Hepatic stellate cell (primary cell): ENCODE data around the gene PCTP.

ENCODE experiments used
- DNase-seq: peaks from one replicate; pipeline ENCODE4 v3.0.0; 2011; ENCODE audit warnings: low spot score

Gene PCTP

DNA sequence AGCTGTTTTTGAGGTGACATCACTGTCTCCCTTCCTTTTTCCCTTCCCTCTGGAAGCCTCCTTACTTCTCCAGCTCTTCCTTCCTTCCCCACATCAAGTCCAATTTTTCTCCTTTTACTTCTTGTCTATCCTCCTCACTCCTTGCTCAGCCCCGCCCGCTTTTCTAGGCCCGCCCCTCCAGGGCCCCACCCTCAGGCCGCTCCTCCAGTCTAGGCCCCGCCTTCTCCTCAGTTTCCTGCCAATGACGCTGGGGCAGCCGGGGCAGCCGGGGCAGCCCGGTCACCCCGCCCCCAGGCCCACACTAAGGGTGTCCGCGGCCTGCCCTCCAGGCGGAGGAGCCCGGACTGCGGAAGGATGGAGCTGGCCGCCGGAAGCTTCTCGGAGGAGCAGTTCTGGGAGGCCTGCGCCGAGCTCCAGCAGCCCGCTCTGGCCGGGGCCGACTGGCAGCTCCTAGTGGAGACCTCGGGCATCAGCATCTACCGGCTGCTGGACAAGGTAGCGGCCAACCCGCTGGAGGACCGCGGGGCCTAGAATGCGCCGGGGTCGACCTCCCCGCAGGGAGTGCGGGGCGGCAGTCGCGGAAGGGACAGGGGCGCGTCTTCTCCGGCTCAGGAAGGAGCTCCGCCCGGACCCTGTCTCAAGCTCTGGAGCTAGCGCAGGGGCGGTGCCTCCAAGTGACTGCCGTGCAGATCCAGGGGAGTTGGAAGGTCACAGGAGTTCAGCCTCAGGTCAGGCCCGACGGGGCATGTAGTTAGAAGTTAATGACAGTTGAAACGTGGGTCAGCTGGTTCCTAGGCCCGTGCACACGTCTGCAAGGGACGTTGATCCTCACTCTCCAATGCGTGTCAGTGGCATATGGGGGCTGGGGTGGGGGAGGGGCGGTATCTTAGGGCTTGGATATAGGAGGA lies at the start of gene PCTP:
TSS of gene PCTP (plus strand) at position 302 of the 908 bp plus-strand sequence. CDS start at position 355, 53 bp downstream.
- peak; percentile 89 for DNase-seq

DNA sequence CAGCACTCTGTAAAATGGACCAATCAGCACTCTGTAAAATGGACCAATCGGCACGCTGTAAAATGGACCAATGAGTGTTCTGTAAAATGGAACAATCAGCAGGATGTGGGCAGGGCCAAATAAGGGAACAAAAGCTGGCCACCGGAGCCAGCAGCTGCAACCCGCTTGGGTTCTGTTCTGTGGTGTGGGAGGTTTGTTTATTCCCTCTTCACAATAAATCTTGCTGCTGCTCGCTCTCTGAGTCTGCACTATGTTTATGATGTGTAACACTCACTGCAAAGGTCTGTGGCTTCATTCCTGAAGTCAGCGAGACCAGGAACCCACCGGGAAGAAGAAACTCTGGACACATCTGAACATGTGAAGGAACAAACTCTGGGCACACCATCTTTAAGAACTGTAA lies 48.7 kb upstream of the PCTP start:
- no peak for DNase-seq

DNA sequence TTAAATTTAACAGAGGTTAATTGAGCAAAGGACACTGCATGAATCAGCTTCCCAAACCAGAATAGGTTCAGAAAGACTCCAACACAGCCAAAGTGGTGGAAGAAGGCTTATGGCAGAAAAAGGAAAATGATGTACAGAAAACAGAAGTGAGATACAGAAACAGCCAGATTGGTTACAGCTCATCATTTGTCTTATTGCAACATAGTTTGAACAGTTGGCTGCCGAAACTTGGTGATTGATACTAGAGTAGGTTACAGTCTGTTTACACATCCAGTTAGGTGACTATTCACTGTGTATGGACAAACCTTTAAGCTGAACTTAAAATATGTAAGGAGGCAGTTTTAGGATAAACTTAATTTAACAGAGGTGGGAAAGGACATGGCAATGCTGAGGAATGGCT lies 46.5 kb upstream of the PCTP start:
- DNase-seq, result no peak

DNA sequence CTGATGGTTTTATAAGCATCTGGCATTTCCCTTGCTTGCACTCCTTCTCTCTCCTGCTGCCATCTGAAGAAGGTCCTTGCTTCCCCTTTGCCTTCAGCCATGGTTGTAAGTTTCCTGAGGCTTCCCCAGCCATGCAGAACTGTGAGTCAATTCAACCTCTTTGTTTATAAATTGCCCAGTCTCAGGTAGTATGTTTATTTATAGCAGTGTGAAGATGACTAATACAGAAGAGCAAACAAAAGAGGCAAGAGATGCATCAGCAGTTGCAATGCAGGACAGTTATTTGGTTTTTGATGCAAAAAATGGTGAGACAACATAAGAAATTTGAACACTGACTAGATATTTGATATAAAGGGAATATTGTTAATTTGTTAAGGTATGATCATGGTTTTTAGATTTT lies 45.0 kb upstream of the PCTP start:
- no peak for DNase-seq

DNA sequence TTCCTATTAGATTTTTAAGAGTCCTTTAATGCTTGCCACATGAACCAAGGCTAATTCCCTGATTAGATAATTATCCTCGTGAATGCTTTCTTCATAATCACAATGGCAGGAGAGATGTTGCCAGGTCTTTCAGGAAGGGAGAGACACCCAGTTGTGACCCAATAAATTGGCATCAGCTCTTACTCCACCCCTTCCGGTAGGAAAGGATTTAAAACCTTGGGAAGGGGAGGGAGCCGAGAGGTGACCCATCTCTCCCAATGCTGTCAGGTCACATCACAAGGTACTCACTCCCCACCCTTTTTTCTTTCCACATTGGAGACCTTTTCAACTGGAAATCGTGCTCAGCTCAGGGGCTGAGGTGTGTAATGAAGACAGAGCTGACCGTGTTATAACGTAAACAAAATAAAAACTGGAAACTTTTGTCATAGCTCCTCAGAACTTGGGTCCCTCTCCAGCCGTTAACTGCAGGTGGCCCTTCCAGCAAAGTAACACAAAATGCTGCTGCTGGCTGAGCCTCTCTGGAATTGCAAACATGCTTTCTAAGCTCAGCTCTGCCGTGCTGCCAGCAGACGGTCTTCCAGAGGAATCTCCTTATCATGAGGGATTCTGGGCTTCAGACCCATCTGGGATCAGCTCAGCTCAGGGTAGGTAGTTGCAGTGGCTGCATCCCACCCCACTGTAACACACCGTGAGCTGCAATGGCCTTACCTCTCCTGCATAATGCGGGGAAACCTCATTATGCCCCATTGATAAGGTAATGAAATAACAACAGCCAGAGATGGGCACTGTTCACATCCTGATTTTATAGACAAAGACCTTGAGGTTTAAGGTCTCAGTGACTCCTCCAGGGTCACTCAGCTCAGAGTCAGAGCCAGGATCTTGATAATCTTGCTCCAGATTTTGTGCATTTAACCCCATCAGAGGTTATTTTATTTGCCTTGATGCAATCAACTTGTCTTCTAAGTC lies 43.8 kb upstream of the PCTP start:
- DNase-seq, result no peak

DNA sequence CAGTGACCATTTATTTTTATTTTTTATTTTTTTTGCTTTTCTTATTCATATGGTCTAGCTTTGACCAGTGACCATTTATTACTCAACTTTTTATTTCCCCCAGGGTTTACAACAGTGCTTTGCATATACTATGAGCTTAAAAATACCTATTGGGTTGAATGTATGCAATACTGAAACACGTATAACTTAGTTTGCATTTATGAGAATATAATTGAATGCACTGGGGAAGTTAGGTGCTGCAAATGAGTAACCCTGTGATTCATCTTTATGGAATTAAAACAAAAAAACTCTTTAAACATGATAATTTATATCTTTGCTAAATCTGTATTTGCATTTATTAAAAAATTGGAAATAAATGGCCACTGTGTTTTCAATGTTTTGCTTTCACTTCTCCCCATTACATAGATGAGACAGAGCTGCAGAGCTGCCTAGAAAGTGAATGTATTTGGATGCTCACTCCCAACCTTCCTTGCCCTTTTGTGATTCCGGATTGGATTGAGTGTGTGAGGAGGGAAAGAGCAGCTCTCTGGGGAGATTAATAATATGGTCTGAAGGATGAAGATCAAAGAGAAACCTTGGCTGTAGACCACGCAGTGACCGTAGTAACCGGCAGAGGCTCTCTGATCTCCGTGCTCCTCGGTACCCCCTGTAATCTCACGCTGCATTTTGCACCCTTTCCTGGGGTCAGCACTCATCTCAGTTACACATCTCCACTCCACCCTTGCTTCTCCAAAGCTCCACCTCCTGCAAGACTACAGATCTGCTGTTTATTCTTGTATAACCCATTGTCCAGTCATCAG lies 42.5 kb upstream of the PCTP start:
- DNase-seq, result no peak

DNA sequence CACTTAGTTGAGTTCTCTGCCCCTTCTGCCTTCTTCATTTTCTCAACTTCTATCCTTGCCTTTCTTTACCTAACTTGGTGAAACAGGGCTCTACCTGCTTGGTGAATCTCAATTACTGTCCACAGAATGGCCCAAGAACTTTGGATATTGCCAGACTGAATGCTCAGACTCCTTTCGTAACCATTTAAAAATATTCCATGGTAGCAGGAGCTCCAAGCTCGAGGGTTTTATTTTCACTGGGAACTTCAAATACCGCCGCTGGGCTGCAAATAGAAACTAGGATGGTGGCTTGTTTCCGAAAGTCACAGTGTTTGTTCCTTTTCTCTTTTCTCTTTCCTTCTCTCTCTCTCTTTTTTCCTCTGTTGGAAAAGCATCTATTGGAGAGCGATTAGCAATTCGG lies 41.4 kb upstream of the PCTP start:
- DNase-seq, result no peak

DNA sequence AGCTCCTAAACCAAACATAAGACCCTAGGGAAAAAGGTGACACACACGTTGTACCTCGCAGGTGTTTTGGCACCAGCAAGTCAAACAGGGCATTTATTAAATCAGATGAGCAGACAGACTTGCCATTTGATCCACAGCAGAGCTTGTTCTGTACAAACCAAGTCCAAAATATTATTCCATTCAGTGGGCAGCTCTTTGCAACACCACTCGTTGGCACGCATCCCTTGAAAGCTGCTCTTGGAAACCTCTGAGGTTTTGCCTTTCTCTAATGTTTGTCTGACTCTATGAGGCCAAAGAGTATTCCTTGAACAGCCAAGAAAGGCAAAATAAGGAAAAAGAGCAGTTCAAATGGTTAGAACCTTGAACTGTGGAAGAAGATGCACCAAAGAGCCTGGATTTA lies 40.9 kb upstream of the PCTP start:
- DNase-seq, result no peak

DNA sequence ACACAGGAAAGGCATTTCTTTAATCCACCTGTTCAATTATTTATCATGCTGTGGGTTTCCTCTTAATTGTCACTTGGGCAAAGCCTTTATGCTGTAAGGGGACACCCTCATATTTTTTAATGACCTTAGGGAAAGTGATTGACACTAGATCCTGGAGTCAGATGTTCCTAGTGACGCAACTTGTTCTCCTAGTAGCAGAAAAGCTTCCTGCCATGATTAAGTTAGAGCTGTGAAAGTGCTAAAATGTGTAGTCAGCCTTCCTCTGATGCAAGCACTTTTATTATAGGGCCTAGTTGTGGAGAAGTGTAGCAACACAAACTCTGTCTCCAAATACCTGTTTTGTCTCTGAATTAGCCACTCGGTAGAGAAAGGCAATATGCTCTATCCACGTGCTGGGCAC lies 40.4 kb upstream of the PCTP start:
- no peak for DNase-seq

DNA sequence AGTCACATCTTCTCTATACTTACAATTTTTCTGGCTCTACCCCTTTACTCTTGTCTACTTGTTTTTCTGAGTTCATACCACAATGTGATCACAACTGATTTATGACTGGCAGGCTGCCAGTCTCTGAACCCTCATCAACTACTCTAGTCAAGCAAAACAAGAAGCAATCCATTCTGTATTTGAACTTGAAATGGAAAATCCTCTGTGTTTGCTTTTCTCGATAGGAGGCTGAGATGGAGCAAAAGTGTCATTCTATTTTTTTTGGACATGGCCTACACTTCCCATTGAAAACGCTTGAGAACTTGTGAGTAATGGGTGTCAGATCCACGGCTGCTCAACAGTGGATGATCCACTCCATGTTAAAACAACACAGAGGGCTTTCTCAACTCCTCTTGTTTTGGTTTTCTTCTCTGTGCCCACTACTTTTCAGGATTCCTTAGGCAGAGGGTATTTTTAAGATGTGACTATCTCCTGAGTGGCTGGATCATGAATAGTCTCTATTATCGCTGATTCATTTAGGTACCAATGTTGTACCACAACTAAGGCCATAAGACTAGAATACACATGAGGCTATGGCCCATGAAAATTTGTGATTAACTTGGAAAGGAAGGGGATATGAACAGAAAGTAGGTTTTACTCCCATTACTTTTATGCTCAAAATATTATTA lies 39.9 kb upstream of the PCTP start:
- DNase-seq, result no peak

DNA sequence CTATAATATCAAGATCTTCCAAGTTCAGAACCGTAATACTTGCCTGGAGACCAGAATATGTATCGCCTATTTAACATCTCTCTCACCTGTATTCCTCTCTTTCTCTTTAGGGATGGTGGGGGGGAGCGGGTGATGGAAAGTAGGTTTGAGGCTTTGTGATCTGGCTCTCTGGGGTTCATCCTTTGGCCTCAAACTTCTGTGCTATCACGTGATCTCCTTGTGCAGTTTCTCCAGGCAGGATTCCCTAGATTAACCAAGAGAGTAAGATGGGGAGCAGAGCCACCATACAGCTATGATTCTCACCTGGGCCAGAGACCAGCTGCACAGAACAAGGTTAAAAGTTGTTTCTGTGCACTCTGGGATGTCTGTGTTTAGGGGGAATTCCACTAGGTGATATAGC lies 33.4 kb upstream of the PCTP start:
- DNase-seq, result no peak

DNA sequence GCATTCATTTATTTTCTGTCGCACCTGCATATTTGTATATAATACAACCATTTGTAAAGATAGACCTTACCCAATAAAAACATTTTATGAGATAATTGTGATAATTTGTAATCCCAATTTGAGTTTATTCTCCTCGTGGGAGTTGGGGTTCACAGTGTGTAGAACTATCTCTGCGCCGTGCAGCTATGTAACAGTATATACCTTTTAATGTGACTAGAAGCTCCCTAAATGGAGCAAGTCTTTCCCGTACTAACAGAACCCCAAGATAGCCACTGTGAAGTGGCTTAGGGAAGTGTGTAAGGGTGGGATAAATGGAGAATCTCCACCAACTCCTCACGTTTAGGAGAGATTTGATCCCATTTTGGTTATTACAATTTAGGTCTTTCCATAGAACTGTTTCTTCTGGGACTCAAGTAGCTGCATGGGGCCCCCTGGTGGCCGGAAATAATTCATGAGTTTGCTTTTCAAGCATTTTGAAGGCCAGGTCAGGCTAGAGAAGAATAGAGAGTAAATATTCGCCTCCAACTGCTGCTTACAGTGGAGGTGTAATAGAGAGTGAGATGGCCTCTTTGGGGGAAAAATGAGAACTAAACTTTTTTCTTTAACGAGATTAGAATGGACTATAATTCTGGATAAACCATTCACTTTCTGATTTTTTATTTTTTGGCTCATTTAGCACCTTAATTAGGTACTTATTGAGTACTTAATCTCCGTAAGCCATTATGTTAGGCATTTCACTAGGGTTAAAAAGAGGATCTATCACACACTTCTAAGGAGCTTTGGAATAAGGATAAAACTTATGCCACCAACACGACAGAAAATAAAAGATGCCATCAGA lies 32.7 kb upstream of the PCTP start:
- DNase-seq, result no peak

DNA sequence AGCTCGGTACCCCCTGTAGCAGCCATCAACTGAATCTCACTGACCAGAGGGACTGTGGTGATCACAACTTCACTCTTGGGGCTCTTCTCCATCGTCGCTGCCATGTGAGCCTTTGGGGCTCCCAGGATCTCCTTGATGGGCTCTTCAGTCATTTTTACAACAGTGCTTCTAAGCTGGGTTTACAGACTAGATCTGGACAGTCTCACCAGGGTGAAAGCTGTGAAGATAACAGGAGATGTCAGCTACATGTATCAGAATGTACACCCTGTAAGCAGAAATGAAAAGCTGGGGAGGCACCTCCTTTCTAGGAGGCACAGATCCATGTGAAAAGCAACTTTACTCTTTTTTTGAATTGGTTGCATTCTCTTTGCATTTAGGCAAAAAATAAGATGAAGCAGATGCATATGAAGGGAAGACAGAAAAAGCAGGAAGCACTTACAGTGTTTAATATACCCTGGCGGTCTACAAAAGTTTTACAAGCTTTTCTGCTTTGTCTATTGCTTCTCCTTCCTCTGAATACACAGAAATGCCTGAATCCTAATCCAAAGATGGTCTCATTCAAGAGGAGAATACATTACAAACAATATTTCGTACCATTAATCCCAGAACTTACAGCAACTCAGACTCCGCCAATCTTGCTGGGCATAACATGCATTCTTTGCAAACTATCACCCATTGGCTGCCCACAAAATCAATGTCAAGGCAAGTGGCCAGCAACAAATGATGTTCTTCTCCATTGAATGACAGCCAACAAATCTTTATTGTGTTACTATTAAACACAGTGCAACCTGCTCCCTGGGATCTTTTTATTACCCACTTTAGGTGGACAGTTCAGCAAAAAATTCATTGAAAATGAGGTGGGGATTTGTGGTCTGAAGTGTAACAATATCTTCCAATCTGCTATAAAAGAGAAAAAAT lies 29.7 kb upstream of the PCTP start:
- no peak for DNase-seq

DNA sequence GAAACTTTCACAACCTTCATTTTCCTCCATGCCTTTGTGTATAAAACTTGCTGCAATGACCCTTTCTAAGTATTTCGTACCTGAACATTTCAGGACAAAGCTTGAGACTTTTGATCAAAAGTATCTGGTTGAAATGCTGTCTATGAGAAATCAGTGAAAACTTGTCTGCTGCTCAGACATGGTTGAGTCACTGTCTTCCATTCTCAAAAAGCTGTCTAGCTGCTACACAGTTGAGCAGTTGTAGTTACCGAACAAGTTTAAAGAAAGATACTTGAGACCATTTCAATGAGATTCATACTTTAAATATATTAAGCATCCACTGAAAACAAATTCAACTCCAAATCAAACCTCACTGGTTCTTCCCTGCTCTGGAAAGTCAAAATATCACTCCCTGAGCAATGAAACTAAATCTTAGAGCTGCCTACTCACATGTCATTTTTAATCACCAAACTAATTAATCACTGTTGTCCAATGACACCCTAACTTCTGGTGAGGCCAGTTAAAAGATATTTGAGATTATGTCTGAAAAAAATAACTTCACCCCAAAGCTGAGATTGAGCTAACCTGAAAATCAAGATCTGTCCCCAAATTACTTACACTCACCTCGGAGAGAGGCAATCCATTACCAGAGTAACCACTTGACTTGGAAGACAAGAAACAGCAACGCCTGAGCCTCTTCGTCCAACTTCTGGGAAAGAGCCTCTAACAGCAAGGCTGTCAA lies 28.7 kb upstream of the PCTP start:
- no peak for DNase-seq

DNA sequence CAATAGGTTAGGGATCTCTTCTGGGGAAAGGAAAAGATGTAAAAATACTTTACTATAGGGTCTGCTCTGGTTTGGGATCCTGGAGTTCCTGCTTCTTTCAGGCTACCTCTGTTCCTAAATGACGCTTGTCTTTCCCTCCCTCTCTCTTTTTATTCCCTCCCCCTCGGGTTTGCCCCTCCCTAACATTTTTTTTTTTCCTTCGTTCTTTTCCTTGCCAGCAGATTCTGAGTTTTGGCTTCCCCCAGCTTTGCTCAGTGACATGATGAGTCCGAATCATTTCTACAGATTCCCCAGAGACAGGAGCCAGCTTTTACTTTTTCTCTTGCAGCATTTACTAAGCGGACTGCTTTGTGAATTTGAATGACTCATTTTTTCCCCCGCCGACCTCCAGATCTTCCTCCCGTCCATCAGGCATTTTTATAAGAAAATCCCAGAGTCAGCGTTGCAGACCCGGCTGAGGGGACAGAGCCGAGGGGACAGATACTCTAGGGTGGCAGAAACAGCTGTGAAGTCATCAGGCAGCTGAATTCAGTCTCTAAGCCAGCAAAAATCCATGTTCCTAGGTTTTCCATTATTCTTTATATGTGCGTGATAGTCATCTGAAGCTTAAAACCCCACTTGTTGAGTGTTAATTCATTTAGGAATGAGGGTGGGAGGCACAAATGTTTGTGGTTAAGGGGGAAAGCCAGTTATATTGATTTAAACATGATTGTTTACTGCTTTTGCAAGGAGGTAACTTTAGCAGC lies 27.9 kb upstream of the PCTP start, which contains the start of gene TMEM100:
TSS of gene TMEM100 (minus strand) at position 123 of the 746 bp plus-strand sequence. CDS start 1,794 bp downstream, outside the sequence.
- peak; percentile 22 for DNase-seq

DNA sequence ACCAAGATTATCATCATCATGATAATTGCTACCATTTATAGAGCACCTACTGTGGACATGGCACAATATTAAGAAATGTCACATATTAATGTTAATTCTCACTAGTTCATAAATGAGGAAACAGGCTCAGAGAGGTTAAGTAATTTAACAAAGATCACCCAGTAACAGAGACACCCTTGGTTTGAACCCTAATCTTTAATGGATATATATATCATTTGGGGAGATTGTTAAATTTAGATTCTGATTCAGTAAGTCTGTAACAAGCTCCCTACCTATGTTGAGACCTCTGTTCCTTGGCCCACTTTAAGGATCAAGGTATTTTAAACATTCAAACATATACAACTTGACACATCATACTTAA lies 27.4 kb upstream of the PCTP start:
- DNase-seq, result no peak

DNA sequence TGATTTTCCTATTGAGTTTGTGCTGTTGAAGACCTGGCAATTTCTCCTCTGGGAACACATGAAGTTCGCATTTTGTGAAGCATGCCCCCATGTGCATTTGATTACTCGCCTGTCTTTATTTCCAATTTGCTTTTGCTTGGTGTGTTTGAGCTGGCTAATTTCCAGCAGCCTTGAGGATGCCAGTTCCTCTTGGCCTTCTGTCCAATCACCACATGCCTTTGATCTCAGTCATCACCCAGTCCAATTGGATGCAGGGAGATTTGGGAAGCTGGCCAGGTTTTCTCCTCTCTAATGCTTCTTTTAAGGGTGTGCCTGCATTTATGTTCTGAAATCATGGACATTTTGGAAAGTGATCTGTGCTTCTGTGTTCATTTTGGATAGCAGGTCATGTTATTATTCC lies 24.4 kb upstream of the PCTP start:
- DNase-seq, result peak; percentile 49

DNA sequence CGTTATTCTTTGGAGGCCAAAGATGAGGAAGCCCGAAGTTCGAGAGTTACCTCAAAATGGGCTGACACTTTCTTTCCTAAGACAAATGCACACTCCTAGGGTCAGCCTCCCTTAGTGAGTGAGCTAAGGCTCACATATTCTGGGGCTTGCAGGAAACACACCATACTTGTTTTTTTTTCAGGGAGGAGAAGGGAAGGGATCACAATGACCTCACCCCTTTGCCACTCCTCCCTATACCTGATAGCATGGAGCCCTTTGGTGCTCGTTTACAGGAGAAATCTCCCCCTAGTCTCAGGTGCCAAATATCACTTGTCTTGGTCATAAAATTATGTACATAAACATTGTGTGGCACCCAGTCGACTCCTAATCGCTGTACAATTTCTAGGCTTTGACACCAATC lies 23.6 kb upstream of the PCTP start:
- DNase-seq, result no peak
